22Rv1 (cell line): Measurements from ENCODE around the gene ROS1.

Experiments used
- H3K27ac ChIP-seq: fragments of 450-650 bp; 2 replicates; pipeline ENCODE4 v1.5.1; 2017
- ZFX ChIP-seq: fragments of 450-650 bp; IDR thresholded peaks from 2 replicates; pipeline ENCODE4 v1.6.1; 2017; ENCODE audit warnings: antibody characterized with exemption, borderline replicate concordance
- TF ChIP-seq, protein P1 (sequence below): fragments of 450-650 bp; IDR thresholded peaks from 2 replicates; pipeline ENCODE4 v1.5.1; 2017; ENCODE audit warnings: mild to moderate bottlenecking

ROS1 gene

DNA sequence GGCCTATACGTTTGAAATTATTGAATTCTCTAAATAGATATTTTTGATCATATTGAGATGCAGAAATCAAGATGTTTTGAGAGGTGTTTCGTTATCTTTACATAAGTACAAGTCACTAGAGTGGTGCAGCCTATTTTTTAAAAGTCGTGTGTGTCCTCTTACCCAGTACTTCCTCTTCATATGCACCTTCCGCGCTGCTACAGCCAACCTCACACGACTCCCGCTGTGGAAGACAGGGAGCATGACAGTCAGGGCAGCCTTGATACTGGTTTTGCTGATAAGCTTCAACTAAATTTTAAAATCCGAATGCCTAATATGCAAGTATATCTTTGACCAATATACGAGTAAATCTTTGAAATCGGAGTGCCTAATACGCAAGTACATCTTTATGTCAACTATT is 16.3 kb downstream of the ROS1 start:
- no peak overlapping the region for H3K27ac ChIP-seq
- no peak for TF ChIP-seq ZFX
- TF ChIP-seq, protein P1, sequence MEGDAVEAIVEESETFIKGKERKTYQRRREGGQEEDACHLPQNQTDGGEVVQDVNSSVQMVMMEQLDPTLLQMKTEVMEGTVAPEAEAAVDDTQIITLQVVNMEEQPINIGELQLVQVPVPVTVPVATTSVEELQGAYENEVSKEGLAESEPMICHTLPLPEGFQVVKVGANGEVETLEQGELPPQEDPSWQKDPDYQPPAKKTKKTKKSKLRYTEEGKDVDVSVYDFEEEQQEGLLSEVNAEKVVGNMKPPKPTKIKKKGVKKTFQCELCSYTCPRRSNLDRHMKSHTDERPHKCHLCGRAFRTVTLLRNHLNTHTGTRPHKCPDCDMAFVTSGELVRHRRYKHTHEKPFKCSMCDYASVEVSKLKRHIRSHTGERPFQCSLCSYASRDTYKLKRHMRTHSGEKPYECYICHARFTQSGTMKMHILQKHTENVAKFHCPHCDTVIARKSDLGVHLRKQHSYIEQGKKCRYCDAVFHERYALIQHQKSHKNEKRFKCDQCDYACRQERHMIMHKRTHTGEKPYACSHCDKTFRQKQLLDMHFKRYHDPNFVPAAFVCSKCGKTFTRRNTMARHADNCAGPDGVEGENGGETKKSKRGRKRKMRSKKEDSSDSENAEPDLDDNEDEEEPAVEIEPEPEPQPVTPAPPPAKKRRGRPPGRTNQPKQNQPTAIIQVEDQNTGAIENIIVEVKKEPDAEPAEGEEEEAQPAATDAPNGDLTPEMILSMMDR = no peak

DNA sequence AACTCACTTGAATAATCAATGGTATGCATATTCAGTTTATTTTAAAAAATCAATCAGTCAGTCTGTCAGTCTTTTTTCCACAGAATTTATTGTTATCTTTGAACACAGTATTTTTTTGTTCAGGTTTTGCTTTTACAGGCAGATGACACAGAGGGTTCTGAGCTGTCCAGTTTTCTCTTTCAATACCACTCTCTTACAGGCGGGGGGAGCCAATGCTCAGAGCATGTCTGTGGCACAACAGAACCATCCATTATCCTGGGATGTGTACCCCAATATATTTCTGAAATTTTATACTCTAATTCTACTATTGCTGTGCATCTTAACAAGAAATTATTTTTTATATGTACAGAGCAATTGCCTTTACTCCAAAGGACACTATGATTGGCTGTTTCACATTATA is 21.2 kb downstream of the ROS1 start:
- no peak overlapping the region for H3K27ac ChIP-seq
- TF ChIP-seq, protein P1 = no peak
- no peak for TF ChIP-seq ZFX

DNA sequence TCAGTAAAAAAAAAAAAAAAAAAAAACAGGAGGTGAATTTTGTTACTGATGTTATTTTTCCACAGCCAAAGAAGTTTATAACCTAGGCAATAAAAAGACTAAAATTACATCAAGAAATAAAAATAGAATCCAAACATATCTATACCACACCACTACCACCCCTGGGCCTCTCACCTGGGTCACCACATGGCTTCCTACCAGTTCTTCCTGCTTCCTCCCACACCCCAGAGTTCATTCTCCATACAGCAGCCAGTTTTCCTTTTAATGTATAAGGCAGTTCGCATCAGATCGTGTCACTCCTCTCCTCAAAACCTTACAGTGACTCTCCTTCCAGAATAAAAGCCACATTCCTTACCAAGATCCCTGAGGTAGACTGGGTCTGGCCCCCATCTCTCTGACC is 23.9 kb downstream of the ROS1 start:
- TF ChIP-seq ZFX = no peak
- TF ChIP-seq, protein P1 = no peak
- no peak overlapping the region for H3K27ac ChIP-seq

DNA sequence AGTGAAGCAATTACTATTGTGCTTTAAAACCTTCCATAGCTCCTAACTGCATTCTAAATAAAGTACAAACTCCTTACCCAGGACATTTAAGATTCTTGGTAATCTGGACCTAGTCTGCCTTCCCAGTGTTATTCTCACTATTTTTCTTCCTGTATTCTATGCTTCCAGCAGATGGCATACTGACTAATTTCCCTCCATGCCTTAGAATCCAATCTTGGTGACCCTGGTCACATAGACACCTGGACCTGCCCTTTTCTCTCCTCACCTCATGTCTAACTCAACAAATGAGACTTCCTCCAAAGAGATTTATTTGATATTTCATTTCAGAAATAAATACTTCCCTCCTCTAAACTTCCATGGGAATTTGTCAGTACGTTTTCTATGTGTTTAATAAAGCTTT is 25.8 kb downstream of the ROS1 start:
- no peak overlapping the region for H3K27ac ChIP-seq
- no peak for TF ChIP-seq ZFX
- TF ChIP-seq, protein P1 = peak; percentile 41; the same call in 1 of the 2 replicates

DNA sequence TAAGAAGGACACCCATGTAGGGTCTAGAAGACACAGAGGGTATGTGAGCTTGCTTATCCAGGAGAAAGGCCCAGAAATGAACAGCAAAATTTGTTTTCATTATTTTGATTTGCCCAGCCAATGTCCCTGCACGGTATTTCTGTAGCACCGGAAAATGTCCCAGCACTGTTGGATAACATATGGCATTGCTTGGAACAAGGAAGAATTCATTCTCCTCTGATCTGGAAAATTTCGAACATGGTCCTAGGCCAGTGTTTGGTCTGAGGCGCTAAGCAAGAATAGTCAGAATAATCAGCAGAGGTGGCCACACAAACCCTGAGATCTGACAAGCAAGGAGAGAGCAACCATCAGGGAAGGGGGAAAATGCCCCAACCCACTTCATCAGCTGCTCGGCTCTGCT is 26.6 kb downstream of the ROS1 start:
- H3K27ac ChIP-seq = no peak overlapping the region
- no peak for TF ChIP-seq ZFX
- TF ChIP-seq, protein P1 = no peak

DNA sequence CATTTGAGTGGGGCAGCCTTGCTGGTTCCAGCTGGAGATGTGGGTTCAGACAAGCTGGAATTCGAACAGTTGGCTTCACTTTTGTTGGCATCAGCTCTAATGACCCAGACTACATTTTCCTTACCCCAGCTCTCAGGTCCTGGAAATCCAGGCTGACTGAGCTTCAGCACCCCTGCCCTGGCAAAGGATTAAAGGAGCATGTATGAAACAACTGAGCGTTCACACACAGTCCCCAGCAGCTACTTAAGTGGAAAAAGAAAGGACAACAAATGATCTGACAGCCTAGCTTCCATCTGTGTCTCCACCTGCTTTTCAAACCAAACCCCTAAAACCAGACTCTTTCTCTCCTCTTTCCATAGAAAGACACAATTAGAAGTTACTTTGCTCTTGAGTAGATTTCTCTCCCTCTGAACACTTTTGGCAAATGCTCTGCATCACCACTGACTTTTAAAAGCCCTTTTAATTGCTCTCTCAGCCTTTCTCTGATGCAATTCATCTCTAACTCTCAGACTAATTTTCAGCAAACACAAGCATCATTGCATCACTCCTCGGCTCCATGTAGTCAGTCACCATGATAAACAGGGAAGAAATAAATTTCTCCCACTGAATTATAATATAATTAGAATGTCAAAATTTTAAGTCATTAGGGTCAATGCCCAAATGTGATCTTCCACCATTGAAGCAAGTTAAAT is 28.1 kb downstream of the ROS1 start:
- H3K27ac ChIP-seq = no peak overlapping the region
- TF ChIP-seq, protein P1 = no peak
- TF ChIP-seq ZFX = no peak

DNA sequence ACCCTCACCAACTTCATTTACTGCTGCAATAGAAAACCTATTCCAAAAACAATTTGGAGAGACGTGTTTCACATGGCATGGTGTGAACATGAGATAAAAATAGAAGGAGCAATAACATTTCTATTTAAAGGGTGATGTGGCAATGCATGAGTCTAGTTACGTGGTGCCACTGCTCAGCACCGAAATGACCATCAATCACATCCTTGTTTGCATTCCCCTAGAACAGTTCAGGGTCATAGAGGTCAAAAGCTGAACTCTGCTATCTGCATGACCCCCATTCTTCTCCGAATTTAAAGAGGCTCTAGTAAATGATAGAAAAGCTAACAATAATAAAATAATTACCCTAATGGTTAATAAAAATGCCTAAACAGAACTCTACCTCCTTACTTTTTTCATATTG is 29.5 kb downstream of the ROS1 start:
- TF ChIP-seq, protein P1 = no peak
- no peak for TF ChIP-seq ZFX
- H3K27ac ChIP-seq = no peak overlapping the region
